ENCODE measurements around the gene CALHM2.
"Not testable (repeated sequence)": the region's sequence is repeated elsewhere in the genome, so short reads cannot be mapped to it uniquely, and the experiment has no call there.

Gene CALHM2

DNA sequence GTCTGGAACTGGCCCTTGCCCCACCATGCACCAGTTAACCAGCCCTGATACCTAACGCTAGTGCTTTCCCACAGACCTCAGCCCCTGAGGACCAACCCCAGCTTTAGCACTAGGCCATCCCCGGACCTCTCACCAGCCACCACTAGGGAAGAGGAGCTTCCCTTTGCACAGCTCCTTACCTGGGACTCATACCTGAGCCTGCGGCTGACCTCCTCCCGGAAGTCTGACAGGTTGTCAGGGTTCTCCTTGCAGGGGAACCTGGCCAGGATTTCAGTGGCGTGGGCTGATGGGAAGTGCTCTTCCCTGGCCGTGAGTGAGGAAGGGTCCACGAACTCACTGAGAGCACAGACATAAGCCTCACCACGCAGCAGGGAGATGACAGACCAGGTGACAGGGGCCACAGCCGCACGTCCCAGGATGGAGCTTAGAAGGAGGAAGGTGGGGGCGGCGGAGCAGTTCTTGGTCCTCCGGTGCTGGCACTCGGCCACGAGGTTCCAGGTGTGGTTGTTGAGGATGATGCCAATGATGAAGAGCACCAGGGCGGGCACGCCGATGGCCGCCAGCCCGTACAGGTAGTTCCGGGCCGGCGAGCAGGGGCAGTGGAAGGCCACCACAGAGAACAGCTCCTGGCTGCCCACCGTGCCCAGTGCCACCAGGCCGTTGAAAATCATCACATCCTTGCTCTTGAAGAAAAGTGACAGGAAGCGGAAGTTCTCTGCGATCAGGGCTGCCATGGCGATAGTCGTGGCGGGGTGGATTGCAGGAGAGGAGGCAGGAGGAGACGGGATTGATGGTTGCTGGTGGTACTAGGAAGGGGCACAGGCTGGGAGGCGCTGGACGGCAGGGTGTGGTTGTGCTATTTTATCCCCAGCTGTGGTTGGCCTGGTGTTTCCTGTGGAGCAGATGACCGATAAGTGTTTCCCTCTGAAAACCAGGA is 2.7 kb downstream of the CALHM2 start:
- DNase-seq (ENCODE audit: low read depth): no peak

DNA sequence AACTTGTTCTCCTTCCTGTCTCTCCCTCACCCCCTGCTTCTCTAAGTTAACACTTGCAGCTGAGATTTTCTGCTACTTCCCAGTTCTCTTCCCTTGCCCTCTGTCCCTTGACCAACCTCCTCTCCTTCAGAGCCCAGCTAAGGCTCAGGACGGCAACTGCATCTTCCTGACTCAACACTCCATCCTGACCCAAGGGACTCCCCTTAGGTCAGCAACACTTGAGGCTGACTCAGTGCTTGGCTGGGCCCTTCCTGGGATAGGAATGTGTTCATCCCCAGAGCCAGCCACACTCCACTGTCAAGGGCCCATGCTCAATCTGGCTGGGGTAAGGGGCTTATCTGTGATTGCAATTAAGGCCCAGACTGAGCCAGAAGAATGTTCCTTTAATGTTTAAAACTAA is 3.4 kb downstream of the CALHM2 start:
- DNase-seq (ENCODE audit: low read depth): no peak

DNA sequence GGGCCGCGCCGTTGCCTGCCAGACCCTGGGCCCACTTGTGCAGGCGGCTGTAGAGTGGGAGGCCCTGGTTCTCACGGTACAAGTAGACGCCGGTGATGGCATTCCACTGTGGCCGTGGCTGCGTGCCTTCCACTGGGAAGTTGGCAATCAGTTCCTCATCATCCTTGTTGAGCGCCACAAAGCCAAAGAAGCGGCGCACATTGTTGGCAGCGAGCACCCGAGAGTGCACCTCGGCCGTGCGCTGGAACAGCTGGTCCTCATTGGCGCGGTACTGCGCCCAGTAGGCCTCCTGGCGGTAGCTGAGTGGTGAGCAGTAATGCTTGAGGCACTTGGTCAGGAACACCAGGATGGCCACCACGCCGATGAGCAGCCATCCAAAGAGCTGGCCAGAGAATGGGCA is 5.0 kb downstream of the CALHM2 start:
- DNase-seq (ENCODE audit: low read depth): no peak

GRCh38 chr10:103445767-103446567 is 6.2 kb downstream of the CALHM2 start:
- DNase-seq (ENCODE audit: low read depth): no peak

- no peak for DNase-seq (ENCODE audit: low read depth)
Observed at GRCh38 chr10:103445366-103445765, 6.8 kb downstream of the CALHM2 start.

DNA sequence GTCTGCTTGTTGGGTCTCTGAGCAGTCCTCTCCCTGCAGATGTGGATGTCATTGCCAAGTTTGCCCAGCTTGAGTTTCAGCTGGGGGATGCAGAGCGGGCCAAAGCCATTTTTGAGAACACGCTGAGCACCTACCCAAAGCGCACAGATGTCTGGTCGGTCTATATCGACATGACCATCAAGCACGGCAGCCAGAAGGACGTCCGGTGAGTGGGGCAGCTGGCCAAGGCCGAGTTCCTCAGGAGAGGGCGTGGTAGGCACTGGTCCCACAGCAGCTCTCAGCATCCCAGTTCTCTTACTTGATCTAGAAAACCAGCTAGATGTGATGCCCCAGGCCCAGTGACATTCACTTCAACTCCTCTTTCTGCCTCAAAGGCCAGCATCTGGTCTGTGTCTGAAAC is 7.7 kb downstream of the CALHM2 start:
- DNase-seq (ENCODE audit: low read depth): no peak

DNA sequence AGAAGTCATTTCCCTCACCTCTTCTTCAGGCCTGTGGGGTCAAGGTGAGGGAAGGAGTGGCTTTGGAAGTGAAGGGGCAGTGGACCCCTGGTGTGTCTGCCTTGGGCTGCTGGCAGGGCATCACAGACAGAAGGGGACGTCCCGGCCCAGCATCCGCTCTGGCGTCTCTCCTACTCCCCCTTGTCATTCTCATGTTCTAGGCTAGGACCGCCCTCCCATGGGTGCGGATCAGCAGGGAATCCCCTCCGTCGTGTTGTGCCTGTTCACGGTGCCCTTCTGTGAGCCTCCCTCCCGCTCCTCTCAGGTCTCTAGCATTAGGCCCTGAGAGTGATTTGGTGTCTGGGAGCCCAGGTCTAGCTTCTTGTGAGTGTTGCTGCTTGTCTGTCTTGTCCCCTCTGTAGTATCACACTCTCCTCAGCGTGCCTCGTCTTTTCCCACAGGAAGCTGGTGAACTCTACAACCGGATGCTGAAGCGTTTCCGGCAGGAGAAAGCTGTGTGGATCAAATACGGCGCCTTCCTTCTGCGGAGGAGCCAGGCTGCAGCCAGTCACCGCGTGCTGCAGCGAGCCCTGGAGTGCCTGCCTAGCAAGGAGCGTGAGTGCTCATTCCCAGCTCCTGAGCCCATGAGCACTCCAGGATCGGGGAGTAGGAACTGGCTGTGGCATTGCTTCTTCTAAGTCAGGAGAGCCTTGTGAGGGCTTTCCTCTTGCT is 8.5 kb downstream of the CALHM2 start:
- no peak for DNase-seq (ENCODE audit: low read depth)

- DNase-seq (ENCODE audit: low read depth): no peak
Observed at GRCh38 chr10:103442031-103442461, 10.1 kb downstream of the CALHM2 start.

DNA sequence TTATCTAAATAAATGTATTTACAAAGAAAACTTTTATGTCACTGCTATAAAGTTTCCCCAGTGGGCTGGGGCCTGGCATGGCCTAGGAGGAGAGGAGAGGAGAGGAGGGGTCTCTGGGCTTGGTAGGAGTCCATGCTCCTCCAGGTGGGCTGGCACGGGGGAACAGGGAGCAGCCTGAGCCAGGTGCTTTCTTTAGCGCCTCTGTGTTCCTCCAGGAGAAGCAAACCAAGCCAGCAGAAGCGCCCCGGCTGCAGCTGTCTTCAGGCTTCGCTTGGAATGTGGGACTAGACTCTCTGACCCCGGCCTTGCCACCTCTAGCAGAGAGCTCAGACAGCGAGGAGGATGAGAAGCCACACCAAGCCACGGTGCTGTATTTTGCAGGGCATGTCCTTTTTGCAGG is 10.6 kb downstream of the CALHM2 start:
- DNase-seq (ENCODE audit: low read depth): no peak

GRCh38 chr10:103441206-103441605 is 11.0 kb downstream of the CALHM2 start:
- no peak for DNase-seq (ENCODE audit: low read depth)

GRCh38 chr10:103440416-103440815 is 11.8 kb downstream of the CALHM2 start:
- no peak for DNase-seq (ENCODE audit: low read depth)

DNA sequence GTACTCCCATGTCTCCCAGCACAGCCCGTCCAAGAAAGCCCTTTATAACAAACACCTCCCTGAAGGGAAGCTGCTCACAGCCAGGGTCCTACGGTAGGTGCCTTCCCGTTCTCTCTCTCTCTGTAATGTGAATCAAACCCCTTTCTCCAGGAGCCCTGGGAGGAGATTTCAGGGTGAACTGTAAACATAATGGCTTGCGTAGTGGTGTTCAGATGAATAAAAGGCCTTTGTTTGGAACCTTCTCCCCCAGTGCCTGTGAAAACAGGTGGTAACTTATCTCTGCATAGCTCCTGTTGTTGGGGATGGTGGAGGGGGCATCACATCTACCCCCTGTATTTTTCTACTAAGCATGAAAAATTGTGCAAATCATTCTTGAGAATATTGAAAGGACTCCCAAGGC is 12.4 kb downstream of the CALHM2 start:
- no peak for DNase-seq (ENCODE audit: low read depth)

DNA sequence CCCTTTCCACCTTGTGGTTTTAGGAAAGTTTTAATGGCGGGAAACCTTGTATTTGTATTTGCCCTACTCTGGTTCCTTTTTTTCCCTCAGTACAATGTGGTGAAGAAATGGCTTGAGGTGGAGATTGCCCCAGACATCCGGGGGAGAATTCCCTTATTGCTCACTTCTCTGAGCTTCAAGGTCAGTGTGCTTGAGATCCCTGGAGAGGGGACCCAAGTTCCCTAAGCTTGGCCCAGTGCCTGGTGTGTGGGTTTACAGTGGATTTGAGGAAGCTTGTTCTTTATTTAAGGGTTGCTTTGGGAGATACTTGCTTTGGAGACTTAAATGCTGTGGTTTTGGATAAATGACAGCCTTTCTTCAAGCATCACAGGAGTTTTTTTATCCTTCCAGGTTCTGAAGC is 18.3 kb downstream of the CALHM2 start:
- no peak for DNase-seq (ENCODE audit: low read depth)

DNA sequence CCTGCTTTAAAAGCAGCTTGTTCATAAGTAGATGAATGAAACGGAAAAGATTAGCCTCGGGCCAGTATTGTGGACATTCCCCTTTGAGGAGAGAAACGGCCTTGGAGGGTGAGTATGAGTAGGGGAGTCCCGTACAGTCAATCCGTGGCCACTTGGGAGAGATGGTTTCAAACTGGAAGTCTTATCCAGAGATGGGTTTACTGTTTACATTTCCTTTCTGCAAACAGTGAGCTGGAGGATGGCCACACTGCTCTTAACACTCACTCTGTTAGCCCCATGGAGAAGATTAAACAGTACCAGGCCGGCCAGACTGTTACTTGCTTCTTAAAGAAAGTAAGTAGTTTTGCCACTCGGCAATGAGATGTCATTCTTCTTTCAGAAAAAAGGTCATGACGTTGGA is 20.3 kb downstream of the CALHM2 start:
- no peak for DNase-seq (ENCODE audit: low read depth)

DNA sequence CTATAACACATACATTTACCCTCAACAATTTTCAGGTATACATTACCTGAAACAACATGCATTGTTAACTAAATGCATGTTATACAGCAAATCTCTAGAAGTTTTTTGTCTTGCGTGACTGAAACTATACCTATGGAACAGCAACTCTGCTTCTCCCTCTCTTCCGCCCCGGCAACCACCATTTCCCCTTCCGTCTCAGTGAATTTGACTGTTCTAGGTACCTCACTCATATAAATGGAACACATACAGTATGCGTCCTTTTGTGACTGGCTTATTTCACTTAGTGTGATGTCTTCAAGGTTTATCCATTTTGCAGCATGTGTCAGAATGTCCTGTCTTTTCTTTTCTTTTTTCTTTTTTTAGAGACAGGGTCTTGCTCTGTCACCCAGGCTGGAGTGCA is 22.5 kb downstream of the CALHM2 start:
- DNase-seq (ENCODE audit: low read depth): no peak

DNA sequence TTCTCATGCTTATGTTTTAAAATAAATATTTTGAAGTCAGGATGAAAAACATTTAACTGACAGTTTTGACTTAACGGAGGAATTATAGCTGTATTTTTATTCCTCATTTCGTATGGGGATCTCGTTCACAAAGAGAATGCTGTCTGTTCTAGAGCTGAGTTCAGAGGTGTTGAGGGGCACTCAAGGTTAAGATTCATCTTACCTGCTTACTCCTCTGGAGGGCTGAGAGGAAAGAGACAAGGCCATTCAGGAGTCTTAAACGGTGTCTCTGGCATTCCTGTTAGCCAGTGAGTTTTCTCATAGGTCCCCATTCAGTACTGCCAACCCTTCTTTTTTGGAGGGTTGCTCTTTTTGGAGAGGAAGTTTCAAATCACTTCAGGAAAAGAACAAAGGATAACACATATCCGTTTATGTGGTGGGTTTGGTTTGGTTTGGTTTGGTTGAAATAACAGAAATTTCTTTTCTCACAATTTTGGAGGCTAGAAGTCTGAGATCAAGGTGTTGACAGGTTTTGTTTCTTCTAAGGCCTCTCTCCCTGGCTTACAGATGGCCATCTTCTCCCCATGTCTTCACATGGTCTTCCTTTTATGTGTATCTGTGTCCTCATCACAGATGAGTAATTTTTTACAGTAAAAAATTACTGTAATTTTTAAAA is 23.1 kb downstream of the CALHM2 start:
- DNase-seq (ENCODE audit: low read depth): no peak

DNA sequence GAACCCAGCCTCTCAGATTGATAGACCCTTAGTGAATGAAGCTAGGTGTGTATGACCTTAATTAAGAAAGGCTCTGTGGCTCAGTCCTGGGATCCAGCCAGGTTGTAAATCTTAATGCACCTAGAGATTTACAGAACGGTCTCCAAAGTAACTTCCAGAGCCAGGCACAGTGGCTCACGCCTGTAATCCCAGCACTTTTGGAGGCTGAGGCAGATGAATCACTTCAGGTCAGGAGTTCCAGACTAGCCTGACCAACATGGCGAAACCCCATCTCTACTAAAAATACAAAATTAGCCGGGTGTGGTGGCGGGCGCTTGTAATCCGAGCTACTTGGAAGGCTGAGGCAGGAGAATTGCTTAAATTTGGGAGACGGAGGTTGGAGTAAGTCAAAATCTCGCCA is 24.3 kb downstream of the CALHM2 start:
- no peak for DNase-seq (ENCODE audit: low read depth)

- DNase-seq (ENCODE audit: low read depth): no peak
Observed at GRCh38 chr10:103423748-103424147, 28.4 kb downstream of the CALHM2 start.

- DNase-seq (ENCODE audit: low read depth): no peak
Observed at GRCh38 chr10:103419101-103419500, 33.1 kb downstream of the CALHM2 start.

DNA sequence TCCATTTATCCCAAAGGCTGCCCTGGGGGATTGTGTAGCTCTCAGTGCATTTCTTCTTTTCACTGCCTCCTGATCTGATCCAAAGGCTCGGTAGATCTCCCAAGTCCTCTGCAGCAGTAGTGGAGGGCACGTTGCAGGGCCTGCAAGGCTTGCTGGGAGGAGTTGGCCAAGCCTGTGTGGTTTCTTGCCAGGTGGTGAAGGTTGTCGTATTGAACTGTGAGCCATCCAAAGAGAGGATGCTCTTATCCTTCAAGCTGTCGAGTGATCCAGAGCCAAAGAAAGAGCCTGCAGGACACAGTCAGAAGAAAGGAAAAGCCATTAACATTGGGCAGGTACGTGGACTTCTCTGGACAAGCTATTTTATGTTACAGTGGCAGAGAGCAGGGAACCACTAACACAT is 34.6 kb downstream of the CALHM2 start:
- no peak for DNase-seq (ENCODE audit: low read depth)

GRCh38 chr10:103417148-103417469 is 35.1 kb downstream of the CALHM2 start:
- DNase-seq (ENCODE audit: low read depth): not testable (repeated sequence)
